ENCODE measurements around the gene DCLK1.

DCLK1 gene

GRCh38 chr13:35826626-35827254 lies 304.4 kb downstream of the DCLK1 start:
- DNase-seq (ENCODE audit: low spot score) = no peak

GRCh38 chr13:35824825-35825224 lies 306.4 kb downstream of the DCLK1 start:
- no peak for DNase-seq (ENCODE audit: low spot score)

- no peak for DNase-seq (ENCODE audit: low spot score)
These were observed 306.8 kb downstream of the DCLK1 start for GRCh38 chr13:35824395-35824794.

GRCh38 chr13:35822666-35823065 lies 308.5 kb downstream of the DCLK1 start:
- no peak for DNase-seq (ENCODE audit: low spot score)

GRCh38 chr13:35818633-35819067 lies 312.5 kb downstream of the DCLK1 start:
- no peak for DNase-seq (ENCODE audit: low spot score)

GRCh38 chr13:35817642-35818607 lies 313.3 kb downstream of the DCLK1 start:
- DNase-seq (ENCODE audit: low spot score) = no peak

GRCh38 chr13:35814605-35815011 lies 316.6 kb downstream of the DCLK1 start:
- DNase-seq (ENCODE audit: low spot score) = no peak

GRCh38 chr13:35812736-35813135 lies 318.4 kb downstream of the DCLK1 start:
- DNase-seq (ENCODE audit: low spot score) = no peak

- no peak for DNase-seq (ENCODE audit: low spot score)
These were observed 320.9 kb downstream of the DCLK1 start for GRCh38 chr13:35810321-35810720.

- no peak for DNase-seq (ENCODE audit: low spot score)
These were observed 322.3 kb downstream of the DCLK1 start for GRCh38 chr13:35808846-35809245.

- DNase-seq (ENCODE audit: low spot score) = no peak
These were observed 326.3 kb downstream of the DCLK1 start for GRCh38 chr13:35804901-35805300.

GRCh38 chr13:35797991-35798390 lies 333.2 kb downstream of the DCLK1 start:
- no peak for DNase-seq (ENCODE audit: low spot score)

GRCh38 chr13:35797244-35797643 lies 333.9 kb downstream of the DCLK1 start:
- DNase-seq (ENCODE audit: low spot score) = no peak

GRCh38 chr13:35796623-35797022 lies 334.6 kb downstream of the DCLK1 start:
- DNase-seq (ENCODE audit: low spot score) = no peak

GRCh38 chr13:35794734-35795389 lies 336.3 kb downstream of the DCLK1 start:
- DNase-seq (ENCODE audit: low spot score) = no peak

GRCh38 chr13:35793823-35794222 lies 337.4 kb downstream of the DCLK1 start:
- no peak for DNase-seq (ENCODE audit: low spot score)

- no peak for DNase-seq (ENCODE audit: low spot score)
These were observed 338.3 kb downstream of the DCLK1 start for GRCh38 chr13:35792911-35793310.

- no peak for DNase-seq (ENCODE audit: low spot score)
These were observed 339.2 kb downstream of the DCLK1 start for GRCh38 chr13:35792021-35792420.

- no peak for DNase-seq (ENCODE audit: low spot score)
These were observed 339.9 kb downstream of the DCLK1 start for GRCh38 chr13:35791184-35791851.

GRCh38 chr13:35789335-35790165 lies 341.6 kb downstream of the DCLK1 start:
- no peak for DNase-seq (ENCODE audit: low spot score)

GRCh38 chr13:35787937-35788336 lies 343.2 kb downstream of the DCLK1 start:
- no peak for DNase-seq (ENCODE audit: low spot score)

All from left forelimb (tissue), 1 donor.